A673 (cell line): Measurements from ENCODE around the gene VAV3.

Experiments
- CTCF ChIP-seq: fragments of 300-800, 200-600 bp; sonication (generic); conservative IDR thresholded peaks from 2 replicates; pipeline ENCODE4 v1.5.1; 2017; ENCODE audit warnings: low read depth, mild to moderate bottlenecking, antibody characterized with exemption, low read length, moderate library complexity, mixed read lengths
- EZH2 ChIP-seq: fragments of 200-600 bp; sonication (generic); IDR thresholded peaks from 2 replicates; pipeline ENCODE4 v1.6.1; 2017; ENCODE audit warnings: borderline replicate concordance, low read depth, mild to moderate bottlenecking, mixed read lengths, antibody characterized with exemption, low read length; ENCODE audit not compliant: poor library complexity, severe bottlenecking

DNA sequence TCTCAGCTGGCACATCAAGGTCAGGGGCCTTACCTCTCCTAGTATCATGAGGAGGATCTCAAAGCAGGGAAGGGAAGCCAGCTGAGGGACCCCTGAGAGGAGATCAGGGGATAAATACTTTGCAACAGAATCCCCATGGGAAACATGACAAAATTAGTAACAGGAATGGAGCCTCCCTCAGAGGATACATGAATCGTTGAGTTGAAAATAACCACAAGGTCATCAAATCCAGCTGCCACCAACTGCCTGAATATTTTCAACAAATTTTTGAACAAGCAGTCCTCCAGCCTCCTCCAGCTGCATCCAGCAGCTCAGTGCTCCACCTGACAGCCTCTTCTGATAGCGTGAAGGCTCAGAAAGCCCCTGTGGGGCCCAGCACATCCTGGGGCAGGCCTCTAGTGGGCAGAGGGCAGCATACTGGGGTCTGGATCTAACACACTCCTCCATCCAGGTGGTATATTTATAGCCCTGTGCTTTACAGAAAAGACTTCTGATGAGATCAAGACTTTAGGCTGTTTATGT lies 419.9 kb downstream of the VAV3 start:
- TF ChIP-seq CTCF (no peak), EZH2 (no peak)
